PC-3 (cell line): ENCODE data around the gene UAP1L1. TPM values are rescaled to one million over a fixed set of nuclear protein-coding genes. Genes with fewer than 3 reads are reported as not detected.
A peak's percentile ranks its signal among the peaks of the same experiment; 100 is the strongest.

Source experiments
- ATAC-seq: fragments of 200-7000 bp; cut with Tn5 transposase; 2 replicates; pipeline ENCODE4 v1.9.1; 2020; ENCODE audit warnings: mild to moderate bottlenecking, moderate library complexity
- BruUV-seq: library from RNA; stranded (reverse); fragments of 400-500 nt; replicated peaks from 2 replicates; lab custom pipeline; 2021; lab: Mats Ljungman, UMichigan
- CTCF ChIA-PET: fragments of 300-600 bp; sonication (Branson Sonifier 250); formaldehyde crosslinking; loops from one replicate; lab custom pipeline; 2022; ENCODE audit warnings: antibody characterized with exemption; lab: Charles Lee
- POLR2A ChIA-PET: fragments of 300-600 bp; sonication (Branson Sonifier 250); formaldehyde crosslinking; loops from one replicate; lab custom pipeline; 2022; ENCODE audit warnings: antibody characterized with exemption; ENCODE audit not compliant: unreplicated experiment; lab: Charles Lee
- DNase-seq: peaks from one replicate; pipeline ENCODE4 v3.0.0-alpha.2; 2015
- H2AFZ ChIP-seq: fragments of 300-600 bp; sonication (generic); 2 replicates; pipeline ENCODE4 v1.6.0; 2016; ENCODE audit warnings: antibody characterized with exemption, low read length
- H3F3A ChIP-seq: fragments of 300-600 bp; sonication (generic); one replicate; pipeline ENCODE4 v1.6.0; 2017; ENCODE audit warnings: antibody characterized with exemption, low read length, control low read depth, mild to moderate bottlenecking; ENCODE audit not compliant: unreplicated experiment
- H3K27ac ChIP-seq: fragments of 300-600 bp; sonication (generic); 2 replicates; pipeline ENCODE4 v1.5.1; 2016; ENCODE audit warnings: mild to moderate bottlenecking, low read length
- H3K27me3 ChIP-seq: fragments of 300-600 bp; sonication (generic); 2 replicates; pipeline ENCODE4 v1.6.1; 2016; ENCODE audit warnings: low read length, mixed read lengths
- H3K36me3 ChIP-seq: fragments of 300-600 bp; sonication (generic); 2 replicates; pipeline ENCODE4 v1.6.1; 2016; ENCODE audit warnings: low read depth, mixed run types, low read length, mixed read lengths
- H3K4me1 ChIP-seq: fragments of 300-600 bp; sonication (generic); 2 replicates; pipeline ENCODE4 v1.5.1; 2016; ENCODE audit warnings: low read length; ENCODE audit not compliant: insufficient read depth
- H3K4me2 ChIP-seq: fragments of 300-600 bp; sonication (generic); 2 replicates; pipeline ENCODE4 v1.6.0; 2016; ENCODE audit warnings: low read length
- H3K4me3 ChIP-seq: fragments of 300-600 bp; sonication (generic); 2 replicates; pipeline ENCODE4 v1.5.1; 2016; ENCODE audit warnings: mild to moderate bottlenecking, low read length, mixed read lengths
- H3K79me2 ChIP-seq: fragments of 300-600 bp; sonication (generic); 2 replicates; pipeline ENCODE4 v1.6.1; 2017; ENCODE audit warnings: low read length, mixed read lengths
- H3K9ac ChIP-seq: fragments of 300-600 bp; sonication (generic); 2 replicates; pipeline ENCODE4 v1.6.0; 2016; ENCODE audit warnings: mild to moderate bottlenecking, low read length
- H3K9me2 ChIP-seq: fragments of 300-600 bp; sonication (generic); replicated peaks from 2 replicates; pipeline ENCODE4 v1.6.1; 2016; ENCODE audit warnings: mixed run types, low read length, mixed read lengths
- H3K9me3 ChIP-seq: fragments of 300-600 bp; sonication (generic); 2 replicates; pipeline ENCODE4 v1.6.1; 2016; ENCODE audit warnings: low read length, mixed read lengths
- H4K20me1 ChIP-seq: fragments of 300-600 bp; sonication (generic); 2 replicates; pipeline ENCODE4 v1.6.1; 2016; ENCODE audit warnings: low read length, mixed read lengths
- CTCF ChIP-seq: fragments of 300-600 bp; sonication (generic); conservative IDR thresholded peaks from 2 replicates; pipeline ENCODE4 v1.5.1; 2017; ENCODE audit warnings: antibody characterized with exemption, low read depth, mild to moderate bottlenecking, low read length
- EZH2 ChIP-seq: fragments of 300-600 bp; sonication (generic); IDR thresholded peaks from one replicate; pipeline ENCODE4 v1.6.1; 2017; ENCODE audit warnings: antibody characterized with exemption, mild to moderate bottlenecking, low read length; ENCODE audit not compliant: unreplicated experiment
- EZH2phosphoT487 ChIP-seq: fragments of 300-600 bp; sonication (generic); IDR thresholded peaks from 2 replicates; pipeline ENCODE4 v1.6.1; 2018; ENCODE audit warnings: mild to moderate bottlenecking, antibody characterized with exemption, low read length, borderline replicate concordance
- intact Hi-C: fragments of 100-400 bp; cut with micrococcal nuclease; formaldehyde crosslinking; loops from 2 replicates; pipeline ENCODE4 v1.9.0; 2023
- total RNA-seq: library from RNA; depleted of rRNA; stranded (reverse); fragments of >200 nt; gene quantifications from 2 replicates; pipeline ENCODE4 v1.2.3, GENCODE V29; 2014

UAP1L1 gene
- total RNA-seq, 1 experiment from 2014 or later, result 5.0 TPM

- peak overlapping the region; percentile 84; the same call in 1 of the 2 replicates for H3K4me3 ChIP-seq
- H3K27me3 ChIP-seq, result no peaks in the 10 kb centered on the region
- no peaks in the 10 kb centered on the region for H3K9me2 ChIP-seq
- H3K36me3 ChIP-seq, result no peaks in the 10 kb centered on the region
- ATAC-seq (peak; percentile 37), DNase-seq (peak; percentile 87)
- peaks cover 30% of the 10 kb centered on the region for H3K79me2 ChIP-seq
- no peak overlapping the region for H3K27ac ChIP-seq
- H3K4me2 ChIP-seq, result peak overlapping the region; percentile 95
- peak; percentile 61 for TF ChIP-seq CTCF
- TF ChIP-seq EZH2, result no peak
- TF ChIP-seq EZH2phosphoT487, result no peak
- ChIA-PET POLR2A (interaction anchor here (0.6 kb wide), 2 partner anchors 17 to 21 kb away, joined by 20 to 32 read pairs; no protein-coding TSS in a partner anchor), CTCF (interaction anchor here (1.1 to 1.4 kb wide), 3 partner anchors 19 to 39 kb away, joined by 4 to 10 read pairs (median 5); partner anchors contain the start of genes MAN1B1 and NPDC1)
- no peaks in the 10 kb centered on the region for H3K9me3 ChIP-seq
- H3K9ac ChIP-seq, result no peak overlapping the region
- H3K4me1 ChIP-seq, result peaks cover 20% of the 10 kb centered on the region
- no peak overlapping the region for H2AFZ ChIP-seq
- H4K20me1 ChIP-seq, result peaks cover 13% of the 10 kb centered on the region; the same call in 1 of the 2 replicates
- BruUV-seq, result no TSS peak
- peaks cover 2% of the 10 kb centered on the region for H3F3A ChIP-seq
- intact Hi-C loops, result loop anchor here (2.0 kb wide), 1 partner anchor 19 kb away; no protein-coding TSS in a partner anchor
These were observed 9.3 kb upstream of the UAP1L1 start for GRCh38 chr9:137067860-137068538.

- DNase-seq (no peak), ATAC-seq (no peak)
- no peak for TF ChIP-seq EZH2
- TF ChIP-seq EZH2phosphoT487, result no peak
- no peak for TF ChIP-seq CTCF
- intact Hi-C loops, result no loop called here
- POLR2A ChIA-PET, result interaction anchor here (0.6 kb wide), 1 partner anchor 22 kb away, joined by 20 read pairs; no protein-coding TSS in a partner anchor
- BruUV-seq, result no TSS peak
- Histone ChIP-seq H3K36me3 (no peaks in the 10 kb centered on the region), H3K4me1 (peaks cover 20% of the 10 kb centered on the region), H2AFZ (no peak overlapping the region), H3K4me2 (peak overlapping the region; percentile 95), H3K27me3 (no peaks in the 10 kb centered on the region), H3K27ac (no peak overlapping the region), H3K9ac (peak overlapping the region; percentile 47; the same call in 1 of the 2 replicates), H3K9me2 (no peaks in the 10 kb centered on the region), H3K4me3 (peak overlapping the region; percentile 84), H3F3A (peaks cover 2% of the 10 kb centered on the region), H4K20me1 (peaks cover 13% of the 10 kb centered on the region; the same call in 1 of the 2 replicates), H3K79me2 (peaks cover 30% of the 10 kb centered on the region), H3K9me3 (no peaks in the 10 kb centered on the region)
- CTCF ChIA-PET, result interaction anchor here (1.2 to 1.4 kb wide), 2 partner anchors 22 to 39 kb away, joined by 5 to 10 read pairs; partner anchors contain the start of gene NPDC1
These were observed 8.5 kb upstream of the UAP1L1 start for GRCh38 chr9:137068539-137069507.
